Aorta (tissue), 5 donors: ENCODE results near the gene GRAMD4. TPM values are rescaled to one million over a fixed set of nuclear protein-coding genes. Genes with fewer than 3 reads are reported as not detected.

ENCODE experiments used
- ATAC-seq: fragments of 200-7000 bp; cut with Tn5 transposase; one replicate; pipeline ENCODE4 v1.9.1; 2022; ENCODE audit warnings: moderate library complexity; ENCODE audit not compliant: low FRiP score
- DNase-seq, 2 donors: peaks; one replicate each; pipeline ENCODE4 v3.0.0-alpha.2; 2020
- H3K27ac ChIP-seq, 2 donors: one replicate each; pipeline ENCODE4 v1.5.1; 2013; ENCODE audit warnings: low read length in 2 of 2, mild to moderate bottlenecking in 2 of 2, moderate library complexity in 2 of 2, control low read depth in 1 of 2, inconsistent platforms in 1 of 2, low read depth in 1 of 2
- H3K27me3 ChIP-seq, 2 donors: one replicate each; pipeline ENCODE4 v1.6.1; 2013; ENCODE audit warnings: control low read depth in 1 of 2, low read length in 1 of 2, mild to moderate bottlenecking in 1 of 2, moderate library complexity in 1 of 2; ENCODE audit not compliant: insufficient read depth in 2 of 2, control insufficient read depth in 1 of 2
- H3K36me3 ChIP-seq, 2 donors: one replicate each; pipeline ENCODE4 v1.6.1; 2013; ENCODE audit warnings: control low read depth in 1 of 2, low read length in 1 of 2, mild to moderate bottlenecking in 1 of 2; ENCODE audit not compliant: insufficient read depth in 2 of 2, control insufficient read depth in 1 of 2
- H3K4me1 ChIP-seq, 2 donors: one replicate each; pipeline ENCODE4 v1.6.1; 2013; ENCODE audit warnings: low read length in 2 of 2, control low read depth in 1 of 2, mild to moderate bottlenecking in 1 of 2, moderate library complexity in 1 of 2; ENCODE audit not compliant: insufficient read depth in 2 of 2, control insufficient read depth in 1 of 2
- H3K4me3 ChIP-seq, 2 donors: one replicate each; pipeline ENCODE4 v1.5.1; 2013; ENCODE audit warnings: low read length in 2 of 2, control low read depth in 1 of 2, mild to moderate bottlenecking in 1 of 2
- H3K9me3 ChIP-seq: one replicate; pipeline ENCODE4 v1.6.1; 2013; ENCODE audit warnings: mild to moderate bottlenecking, low read length; ENCODE audit not compliant: control insufficient read depth
- WGBS, 2 donors: extraction: QIAGEN DNeasy Blood & Tissue Kit; methylation state at CpG; one replicate each; pipeline ENCODE4 v1.1.7; 2013; 5-methylcytosine and 5-hydroxymethylcytosine counted together
- intact Hi-C, 2 donors: fragments of 100-400 bp; cut with DNase I; formaldehyde crosslinking; loops; one replicate each; pipeline versions ENCODE4 v1.14.2 to v1.15.0; 2022
- polyA plus RNA-seq, 2 donors: library from polyadenylated mRNA; stranded (reverse); fragments of 200-250 nt; gene quantifications; one replicate each; pipeline ENCODE4 v1.2.3, GENCODE V29; 2013
- total RNA-seq, 2 donors: library from RNA; stranded (reverse); fragmentation: NEBNext Ultra II Directional; extraction: Animal tissue kit (Norgen Biotek cat#: 25700); gene quantifications; one replicate each; pipeline ENCODE4 v1.2.1, GENCODE V29; 2021
- donor health status: healthy with polysubstance abuse.
- donor health status: Bipolar disorder and iron deficiency.
- donor health status: DM: no; HTN: no; CAD: no.
- donor health status: DM: no; HTN: no; CAD: no.
- donor health status: DM: yes; HTN: yes; CAD: no.

GRAMD4 gene
- total and polyA plus RNA-seq, 4 donors: 5.5 to 37.1 (median 11.2) TPM

DNA sequence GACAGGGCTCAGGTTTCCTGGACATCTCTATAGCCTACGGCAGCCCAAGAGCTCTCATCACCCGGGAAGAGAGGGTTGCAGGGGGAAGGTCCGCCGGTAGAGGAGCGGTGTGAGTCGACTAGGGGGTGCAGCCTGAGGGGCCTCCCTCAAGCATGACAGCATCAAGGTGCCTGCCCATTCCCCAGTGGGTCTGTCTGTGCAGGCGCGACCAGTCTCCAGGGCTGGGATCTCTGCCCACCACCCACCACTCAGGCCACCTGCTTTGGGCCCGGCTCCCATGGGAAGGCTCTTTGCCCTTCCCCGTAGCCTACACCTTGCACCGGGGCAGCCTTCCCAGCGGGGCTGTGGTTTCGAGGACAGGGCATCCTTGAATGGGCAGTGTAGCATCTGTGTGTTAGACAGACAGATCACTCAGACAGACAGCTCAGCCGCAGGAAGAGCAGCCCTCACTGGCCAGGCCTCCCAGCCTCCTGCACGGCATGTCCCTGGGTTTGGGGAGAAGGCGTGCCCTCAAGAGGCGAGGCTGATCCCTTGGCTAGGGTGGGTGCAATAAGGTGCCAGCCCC is 88.7 kb downstream of the GRAMD4 start:
- H3K4me1 ChIP-seq: no peaks in the 10 kb centered on the region
- no peak for ATAC-seq
- H3K4me3 ChIP-seq: no peak overlapping the region
- H3K36me3 ChIP-seq: peaks cover 0 to 9% of the 10 kb centered on the region in 2 donors
- no peaks in the 10 kb centered on the region for H3K9me3 ChIP-seq
- intact Hi-C loops: no loop called here
- no peaks in the 10 kb centered on the region for H3K27me3 ChIP-seq
- DNase-seq: peak in 1 of 2 donors; percentile 33
- H3K27ac ChIP-seq: no peak overlapping the region
- 95 to 96% methylated on average over 17 of the region's 17 CpGs for WGBS, 2 donors

DNA sequence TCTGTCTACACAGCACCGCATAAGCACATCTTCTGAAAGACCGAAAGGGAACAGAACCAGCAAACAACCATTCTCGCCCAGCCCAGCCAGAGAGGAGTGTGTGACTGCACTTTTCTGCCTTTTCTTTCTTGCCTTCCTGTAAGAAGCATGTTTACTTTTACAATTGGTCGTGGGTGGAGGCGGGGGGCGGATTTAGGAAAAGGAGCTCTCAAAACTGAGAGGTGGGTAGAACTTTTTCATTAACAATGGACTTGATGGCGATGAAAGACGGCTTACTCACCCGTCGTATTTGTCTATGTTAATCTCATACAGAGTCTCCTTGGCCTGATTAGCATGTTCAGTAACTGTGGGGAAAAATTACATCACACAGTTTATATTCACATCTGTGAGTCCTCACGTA is 90.6 kb downstream of the GRAMD4 start:
- intact Hi-C loops: no loop called here
- Histone ChIP-seq H3K9me3 (no peaks in the 10 kb centered on the region), H3K4me1 (no peaks in the 10 kb centered on the region), H3K27ac (no peak overlapping the region), H3K27me3 (no peaks in the 10 kb centered on the region), H3K36me3 (peaks cover 0 to 9% of the 10 kb centered on the region in 2 donors), H3K4me3 (no peak overlapping the region)
- WGBS, 2 donors: 84 to 88% methylated on average over 11 of the region's 11 CpGs
- no peak for DNase-seq
- no peak for ATAC-seq

- Histone ChIP-seq H3K27ac (no peak overlapping the region), H3K27me3 (no peaks in the 10 kb centered on the region), H3K36me3 (peaks cover 0 to 7% of the 10 kb centered on the region in 2 donors), H3K4me1 (no peaks in the 10 kb centered on the region), H3K4me3 (no peak overlapping the region), H3K9me3 (no peaks in the 10 kb centered on the region)
- 92 to 94% methylated on average over 8 of the region's 8 CpGs for WGBS, 2 donors
- DNase-seq (no peak), ATAC-seq (no peak)
- intact Hi-C loops: no loop called here
Observed at GRCh38 chr22:46712288-46712687, 92.1 kb downstream of the GRAMD4 start.

DNA sequence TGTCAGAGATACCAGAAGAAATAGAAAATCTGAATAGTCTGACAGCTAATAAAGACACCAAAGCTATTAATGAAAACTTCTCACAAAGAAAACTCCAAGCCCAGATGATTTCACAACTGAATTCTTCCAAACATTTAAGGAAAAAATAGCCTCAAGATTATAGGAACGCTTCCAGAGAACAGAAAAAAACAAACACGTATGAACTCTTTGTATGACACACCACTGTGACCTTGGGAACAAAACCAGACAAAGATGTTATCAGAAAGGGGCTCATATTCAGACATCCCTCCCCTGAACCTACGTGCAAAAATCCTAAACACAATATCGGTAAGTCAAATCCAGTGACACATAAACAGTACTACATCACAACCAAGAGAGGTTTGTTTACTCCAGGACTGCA is 94.4 kb downstream of the GRAMD4 start:
- DNase-seq (no peak), ATAC-seq (no peak)
- intact Hi-C loops: no loop called here
- H3K4me3 ChIP-seq: no peak overlapping the region
- no peaks in the 10 kb centered on the region for H3K27me3 ChIP-seq
- no peaks in the 10 kb centered on the region for H3K9me3 ChIP-seq
- WGBS, 2 donors: 29 to 30% methylated on average over 4 of the region's 4 CpGs
- no peaks in the 10 kb centered on the region for H3K4me1 ChIP-seq
- no peaks in the 10 kb centered on the region for H3K36me3 ChIP-seq
- H3K27ac ChIP-seq: no peak overlapping the region

- DNase-seq: no peak
- no peak overlapping the region for H3K4me3 ChIP-seq
- no peaks in the 10 kb centered on the region for H3K9me3 ChIP-seq
- intact Hi-C loops: no loop called here
- WGBS, 2 donors: 93% methylated on average over 11 of the region's 11 CpGs
- no peak overlapping the region for H3K27ac ChIP-seq
- no peaks in the 10 kb centered on the region for H3K4me1 ChIP-seq
- ATAC-seq: no peak
- no peaks in the 10 kb centered on the region for H3K27me3 ChIP-seq
- peaks cover 0 to 5% of the 10 kb centered on the region in 2 donors for H3K36me3 ChIP-seq
Observed at GRCh38 chr22:46719921-46720320, 99.7 kb downstream of the GRAMD4 start.

DNA sequence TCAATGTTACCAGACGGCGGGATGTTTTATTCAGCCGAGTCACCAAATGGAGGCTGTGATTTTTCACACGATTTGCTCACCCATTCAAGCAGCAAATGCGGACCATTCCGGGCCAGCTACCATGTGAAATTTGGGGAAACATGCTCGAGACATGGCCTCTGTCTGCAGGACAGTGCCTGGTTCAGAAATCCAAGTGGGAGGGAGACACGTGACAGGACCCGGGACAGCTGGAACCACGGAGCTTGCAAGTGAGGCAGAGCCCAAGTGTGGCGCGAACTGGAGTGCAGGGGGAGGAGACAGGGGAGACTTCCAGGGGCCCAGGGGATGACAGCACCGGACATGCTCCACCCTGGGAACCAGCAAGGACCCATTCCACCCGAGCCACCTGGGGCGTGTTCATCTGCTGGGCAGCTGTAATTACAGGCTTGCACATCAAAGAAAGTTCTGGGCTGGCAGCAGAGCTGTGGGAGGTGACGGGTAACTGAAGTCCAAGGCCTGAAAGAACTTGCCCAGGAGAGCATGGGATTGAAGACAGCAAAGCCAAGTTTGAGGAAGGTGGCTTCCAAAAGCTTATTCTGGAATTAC is 101.4 kb downstream of the GRAMD4 start:
- Histone ChIP-seq H3K27me3 (no peaks in the 10 kb centered on the region), H3K27ac (no peak overlapping the region), H3K36me3 (peaks cover 0 to 5% of the 10 kb centered on the region in 2 donors), H3K4me1 (no peaks in the 10 kb centered on the region), H3K9me3 (no peaks in the 10 kb centered on the region), H3K4me3 (no peak overlapping the region)
- DNase-seq (no peak), ATAC-seq (no peak)
- WGBS, 2 donors: 81 to 84% methylated on average over 16 of the region's 16 CpGs
- intact Hi-C loops: no loop called here

GRCh38 chr22:46723882-46724281 is 103.7 kb downstream of the GRAMD4 start:
- ATAC-seq (no peak), DNase-seq (no peak)
- no peaks in the 10 kb centered on the region for H3K27me3 ChIP-seq
- no peaks in the 10 kb centered on the region for H3K9me3 ChIP-seq
- H3K4me1 ChIP-seq: no peaks in the 10 kb centered on the region
- intact Hi-C loops: no loop called here
- no peak overlapping the region for H3K27ac ChIP-seq
- 92 to 94% methylated on average over 8 to 9 of the region's 9 CpGs for WGBS, 2 donors
- no peak overlapping the region for H3K4me3 ChIP-seq
- H3K36me3 ChIP-seq: peaks cover 0 to 5% of the 10 kb centered on the region in 2 donors

DNA sequence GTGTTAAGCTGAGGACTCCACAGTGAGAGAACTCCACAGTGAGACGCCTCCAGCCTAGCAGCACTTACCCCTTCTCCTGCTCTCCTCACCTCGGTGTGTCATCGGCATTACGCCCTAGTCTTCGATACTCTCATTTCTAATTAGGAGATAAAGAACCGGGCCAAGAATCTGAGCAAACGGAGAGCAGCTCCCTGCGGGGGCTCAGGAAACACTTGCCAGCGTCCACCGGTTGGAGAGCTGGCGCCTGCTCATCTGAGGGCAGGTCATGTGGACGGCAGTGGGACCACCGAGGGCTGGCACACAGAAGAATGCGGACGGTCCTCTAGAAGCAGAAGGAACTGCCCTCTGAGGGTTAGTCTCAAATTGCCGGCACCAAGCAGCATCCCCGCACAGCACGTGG is 104.9 kb downstream of the GRAMD4 start:
- no peaks in the 10 kb centered on the region for H3K9me3 ChIP-seq
- H3K4me3 ChIP-seq: no peak overlapping the region
- no peaks in the 10 kb centered on the region for H3K36me3 ChIP-seq
- no peaks in the 10 kb centered on the region for H3K27me3 ChIP-seq
- no peaks in the 10 kb centered on the region for H3K4me1 ChIP-seq
- WGBS, 2 donors: 89 to 91% methylated on average over 18 of the region's 18 CpGs
- DNase-seq (no peak), ATAC-seq (no peak)
- no peak overlapping the region for H3K27ac ChIP-seq
- intact Hi-C loops: no loop called here
